ENCODE data around the gene FHIT. TPM values are rescaled to one million over a fixed set of nuclear protein-coding genes. Genes with fewer than 3 reads are reported as not detected.

FHIT gene
- total and polyA plus RNA-seq, 10 of the 15 experiments (the other 5 are each of a cell fraction or from before 2014, with no cell fraction given), result 4.2 to 14.9 (median 9.4) TPM

DNA sequence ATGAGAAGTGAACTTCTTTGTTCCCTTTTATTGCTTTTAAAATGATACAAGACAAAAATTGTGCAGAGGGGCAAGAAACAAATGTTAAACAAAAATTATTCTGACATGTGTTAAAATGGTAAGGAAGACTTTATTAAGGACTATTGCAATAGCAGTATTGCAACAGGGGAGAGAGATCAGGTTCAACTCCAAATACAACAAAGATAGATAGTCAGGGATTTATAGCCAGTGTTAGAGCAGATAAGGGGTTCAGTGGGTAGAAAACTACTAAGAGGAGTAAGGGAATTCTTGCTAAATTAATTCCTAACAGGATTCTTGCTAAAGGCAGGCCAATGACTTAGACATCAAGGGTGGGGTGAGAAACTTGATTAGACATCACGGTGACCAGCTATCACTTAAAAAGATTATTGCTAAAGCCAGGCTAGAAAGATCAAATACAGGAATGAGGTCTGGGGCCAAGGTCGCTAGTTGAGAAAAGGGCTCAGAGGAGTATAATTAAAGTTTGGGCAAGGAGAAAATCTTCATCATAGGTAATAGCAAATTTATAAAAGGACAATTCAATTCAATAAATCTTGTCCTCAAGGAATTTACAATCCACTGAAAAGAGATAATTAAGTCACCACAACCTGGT lies 81.5 kb downstream of the FHIT start:
- intact Hi-C loops (cut with micrococcal nuclease; ENCODE audit: unreplicated experiment) (no loop called here), in situ Hi-C loops (cut with MboI) (no loop called here)
- ChIA-PET POLR2A (no interaction called here), CTCF (no interaction called here), SMC1A (ENCODE audit: uncharacterized antibody, unreplicated experiment) (interaction anchor here (1.5 kb wide), 1 partner anchor 10 kb away, joined by 3 read pairs; no protein-coding TSS in a partner anchor), RAD21 (ENCODE audit: unreplicated experiment) (no interaction called here)
- ATAC-seq (no peak), DNase-seq (ENCODE audit: low read depth, low spot score) (no peak), FAIRE-seq (no peak)
- BruUV-seq (replicated peaks), result no TSS peak
- Histone ChIP-seq H3K27me3 (replicated peaks in 1 of 2; ENCODE audit: control insufficient read depth in 2 of 2, insufficient read depth in 2 of 2, low read length in 1 of 2) (no peaks in the 10 kb centered on the region), H3K9me3 (replicated peaks; ENCODE audit: control insufficient read depth, insufficient read depth, low read length) (peaks cover 1% of the 10 kb centered on the region; the same call in 2 of the 3 replicates), H4K20me1 (ENCODE audit: control insufficient read depth, insufficient read depth) (no peaks in the 10 kb centered on the region), H3K4me2 (ENCODE audit: control insufficient read depth, insufficient read depth) (no peak overlapping the region), H3K4me3 (no peak overlapping the region), H3K79me2 (ENCODE audit: control insufficient read depth, insufficient read depth, low read length) (no peaks in the 10 kb centered on the region), H3K9ac (ENCODE audit: control insufficient read depth, insufficient read depth, low read length) (no peak overlapping the region), H3K4me1 (ENCODE audit: control insufficient read depth, insufficient read depth, low read length) (peaks cover 5% of the 10 kb centered on the region), H2AFZ (ENCODE audit: control insufficient read depth, low read depth, low read length) (no peak overlapping the region), H3K27ac (ENCODE audit: control insufficient read depth, insufficient read depth) (no peak overlapping the region), H3K36me3 (ENCODE audit: control insufficient read depth in 2 of 2, insufficient read depth in 2 of 2, low read length in 1 of 2) (no peaks in the 10 kb centered on the region; a peak in 1 of 4 replicates)
- 100% methylated on average over 2 of the region's 2 CpGs for WGBS (ENCODE audit: insufficient coverage, insufficient replicate concordance, low lambda C conversion rate, missing lambda C conversion rate)
- no peak for TF ChIP-seq RB1 (IDR thresholded peaks at IDR 0.05; ENCODE audit: borderline replicate concordance)
- TF ChIP-seq SREBF1 (IDR thresholded peaks at IDR 0.05; ENCODE audit: low read length), result no peak
- no peak for TF ChIP-seq PRDM15 (CRISPR knock-in tag; IDR thresholded peaks at IDR 0.05)
- no peak for TF ChIP-seq REST (IDR thresholded peaks at IDR 0.05; ENCODE audit: low read depth, low read length)
- no peak for TF ChIP-seq ZZZ3 (IDR thresholded peaks at IDR 0.05; ENCODE audit: control insufficient read depth, insufficient read length, low read depth)
- TF ChIP-seq, protein P1, sequence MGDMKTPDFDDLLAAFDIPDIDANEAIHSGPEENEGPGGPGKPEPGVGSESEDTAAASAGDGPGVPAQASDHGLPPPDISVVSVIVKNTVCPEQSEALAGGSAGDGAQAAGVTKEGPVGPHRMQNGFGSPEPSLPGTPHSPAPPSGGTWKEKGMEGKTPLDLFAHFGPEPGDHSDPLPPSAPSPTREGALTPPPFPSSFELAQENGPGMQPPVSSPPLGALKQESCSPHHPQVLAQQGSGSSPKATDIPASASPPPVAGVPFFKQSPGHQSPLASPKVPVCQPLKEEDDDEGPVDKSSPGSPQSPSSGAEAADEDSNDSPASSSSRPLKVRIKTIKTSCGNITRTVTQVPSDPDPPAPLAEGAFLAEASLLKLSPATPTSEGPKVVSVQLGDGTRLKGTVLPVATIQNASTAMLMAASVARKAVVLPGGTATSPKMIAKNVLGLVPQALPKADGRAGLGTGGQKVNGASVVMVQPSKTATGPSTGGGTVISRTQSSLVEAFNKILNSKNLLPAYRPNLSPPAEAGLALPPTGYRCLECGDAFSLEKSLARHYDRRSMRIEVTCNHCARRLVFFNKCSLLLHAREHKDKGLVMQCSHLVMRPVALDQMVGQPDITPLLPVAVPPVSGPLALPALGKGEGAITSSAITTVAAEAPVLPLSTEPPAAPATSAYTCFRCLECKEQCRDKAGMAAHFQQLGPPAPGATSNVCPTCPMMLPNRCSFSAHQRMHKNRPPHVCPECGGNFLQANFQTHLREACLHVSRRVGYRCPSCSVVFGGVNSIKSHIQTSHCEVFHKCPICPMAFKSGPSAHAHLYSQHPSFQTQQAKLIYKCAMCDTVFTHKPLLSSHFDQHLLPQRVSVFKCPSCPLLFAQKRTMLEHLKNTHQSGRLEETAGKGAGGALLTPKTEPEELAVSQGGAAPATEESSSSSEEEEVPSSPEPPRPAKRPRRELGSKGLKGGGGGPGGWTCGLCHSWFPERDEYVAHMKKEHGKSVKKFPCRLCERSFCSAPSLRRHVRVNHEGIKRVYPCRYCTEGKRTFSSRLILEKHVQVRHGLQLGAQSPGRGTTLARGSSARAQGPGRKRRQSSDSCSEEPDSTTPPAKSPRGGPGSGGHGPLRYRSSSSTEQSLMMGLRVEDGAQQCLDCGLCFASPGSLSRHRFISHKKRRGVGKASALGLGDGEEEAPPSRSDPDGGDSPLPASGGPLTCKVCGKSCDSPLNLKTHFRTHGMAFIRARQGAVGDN (IDR thresholded peaks at IDR 0.05), result no peak
- no peak for TF ChIP-seq ZNF384 (IDR thresholded peaks at IDR 0.05; ENCODE audit: borderline replicate concordance, low read depth, low read length)
- no peak for TF ChIP-seq MXI1 (IDR thresholded peaks at IDR 0.05; ENCODE audit: low read depth, low read length)
- no peak for TF ChIP-seq SMAD1 (IDR thresholded peaks at IDR 0.05; ENCODE audit: low read depth, partially characterized antibody)
- TF ChIP-seq HCFC1 (IDR thresholded peaks at IDR 0.05; ENCODE audit: low read length), result no peak
